HG02852 (cell line): ENCODE data around the gene GPC6.
"Not testable (repeated sequence)": the region's sequence is repeated elsewhere in the genome, so short reads cannot be mapped to it uniquely, and the experiment has no call there.

Experiments
- ATAC-seq: cut with Tn5 transposase; IDR thresholded peaks from one replicate; pipeline ENCODE4 v1.9.1; 2021; ENCODE audit warnings: mild to moderate bottlenecking, moderate library complexity; ENCODE audit not compliant: unreplicated experiment

Gene GPC6

GRCh38 chr13:93420887-93421286 lies 194.3 kb downstream of the GPC6 start:
- ATAC-seq: no peak

GRCh38 chr13:93422980-93423543 lies 196.5 kb downstream of the GPC6 start:
- ATAC-seq: no peak

- ATAC-seq: no peak
Observed at GRCh38 chr13:93425411-93425810, 198.8 kb downstream of the GPC6 start.

- no peak for ATAC-seq
Observed at GRCh38 chr13:93430381-93430780, 203.8 kb downstream of the GPC6 start.

- no peak for ATAC-seq
Observed at GRCh38 chr13:93435651-93436050, 209.0 kb downstream of the GPC6 start.

- ATAC-seq: no peak
Observed at GRCh38 chr13:93437081-93437480, 210.5 kb downstream of the GPC6 start.

GRCh38 chr13:93446238-93446637 lies 219.6 kb downstream of the GPC6 start:
- no peak for ATAC-seq

GRCh38 chr13:93450191-93450621 lies 223.6 kb downstream of the GPC6 start:
- ATAC-seq: no peak

- no peak for ATAC-seq
Observed at GRCh38 chr13:93450761-93451160, 224.2 kb downstream of the GPC6 start.

GRCh38 chr13:93454676-93455235 lies 228.1 kb downstream of the GPC6 start:
- ATAC-seq: not testable (repeated sequence)

GRCh38 chr13:93455861-93456260 lies 229.3 kb downstream of the GPC6 start:
- no peak for ATAC-seq

GRCh38 chr13:93460005-93460404 lies 233.4 kb downstream of the GPC6 start:
- ATAC-seq: no peak

- no peak for ATAC-seq
Observed at GRCh38 chr13:93462151-93462550, 235.5 kb downstream of the GPC6 start.

- ATAC-seq: no peak
Observed at GRCh38 chr13:93466502-93467036, 240.0 kb downstream of the GPC6 start.

- no peak for ATAC-seq
Observed at GRCh38 chr13:93467175-93467574, 240.6 kb downstream of the GPC6 start.

GRCh38 chr13:93468433-93468832 lies 241.8 kb downstream of the GPC6 start:
- no peak for ATAC-seq

- ATAC-seq: no peak
Observed at GRCh38 chr13:93472296-93472695, 245.7 kb downstream of the GPC6 start.

- ATAC-seq: no peak
Observed at GRCh38 chr13:93472814-93473296, 246.2 kb downstream of the GPC6 start.

GRCh38 chr13:93473441-93474270 lies 247.0 kb downstream of the GPC6 start:
- no peak for ATAC-seq

- ATAC-seq: no peak
Observed at GRCh38 chr13:93476175-93476574, 249.6 kb downstream of the GPC6 start.

GRCh38 chr13:93477238-93477637 lies 250.6 kb downstream of the GPC6 start:
- ATAC-seq: no peak
